Bronchial epithelial cell (primary cell): ENCODE data around the gene RASL12. TPM values are rescaled to one million over a fixed set of nuclear protein-coding genes. Genes with fewer than 3 reads are reported as not detected.

Source experiments
- DNase-seq: peaks from one replicate; pipeline ENCODE4 v3.0.0-alpha.2; 2010; ENCODE audit warnings: low read depth
- FAIRE-seq: peaks from 2 replicates; lab custom pipeline; 2011; peaks lifted over from hg19 to GRCh38; lab: Jason Lieb, UNC
- H3K27me3 ChIP-seq: 2 replicates; pipeline ENCODE4 v1.5.1; 2011; ENCODE audit warnings: low read length; ENCODE audit not compliant: control insufficient read depth, insufficient read depth
- H3K36me3 ChIP-seq: 2 replicates; pipeline ENCODE4 v1.5.1; 2011; ENCODE audit warnings: low read length; ENCODE audit not compliant: control insufficient read depth, insufficient read depth
- H3K4me3 ChIP-seq: 2 replicates; pipeline ENCODE4 v1.5.1; 2011; ENCODE audit warnings: mild to moderate bottlenecking, low read depth, low read length, control low read depth
- total RNA-seq: library from RNA; depleted of rRNA; stranded (reverse); fragments of >200 nt; gene quantifications from 2 replicates; pipeline ENCODE4 v1.2.1, GENCODE V29; 2014
- TF ChIP-seq, protein P1 (sequence below): IDR thresholded peaks from 2 replicates; pipeline ENCODE4 v1.5.1; 2011; ENCODE audit warnings: mild to moderate bottlenecking, moderate library complexity, low read length, control low read depth, inconsistent platforms; ENCODE audit not compliant: insufficient read depth, severe bottlenecking

Gene RASL12
- total RNA-seq, 1 donor from 2014 or later, result not detected

DNA sequence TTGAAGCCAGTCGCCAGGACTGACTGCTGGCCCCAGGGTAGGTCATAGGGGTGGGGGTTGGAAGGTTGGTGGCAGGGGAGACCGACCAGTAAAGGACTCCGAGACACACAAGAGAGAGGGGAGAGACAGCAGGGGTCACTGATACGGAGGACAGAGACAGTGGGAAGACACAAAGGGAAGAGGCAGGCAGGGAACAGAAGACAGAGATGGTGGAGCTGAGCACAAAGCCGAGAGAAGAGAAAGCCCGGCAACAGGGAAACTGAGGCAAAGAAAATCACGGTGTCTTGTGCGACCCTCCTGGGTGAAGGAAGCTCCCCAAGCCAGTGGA, 510 bp downstream of the RASL12 start:
- no peak overlapping the region for H3K4me3 ChIP-seq
- no peak for FAIRE-seq
- H3K36me3 ChIP-seq, result no peaks in the 10 kb centered on the region
- DNase-seq, result no peak
- peaks cover 13% of the 10 kb centered on the region for H3K27me3 ChIP-seq
- TF ChIP-seq, protein P1, sequence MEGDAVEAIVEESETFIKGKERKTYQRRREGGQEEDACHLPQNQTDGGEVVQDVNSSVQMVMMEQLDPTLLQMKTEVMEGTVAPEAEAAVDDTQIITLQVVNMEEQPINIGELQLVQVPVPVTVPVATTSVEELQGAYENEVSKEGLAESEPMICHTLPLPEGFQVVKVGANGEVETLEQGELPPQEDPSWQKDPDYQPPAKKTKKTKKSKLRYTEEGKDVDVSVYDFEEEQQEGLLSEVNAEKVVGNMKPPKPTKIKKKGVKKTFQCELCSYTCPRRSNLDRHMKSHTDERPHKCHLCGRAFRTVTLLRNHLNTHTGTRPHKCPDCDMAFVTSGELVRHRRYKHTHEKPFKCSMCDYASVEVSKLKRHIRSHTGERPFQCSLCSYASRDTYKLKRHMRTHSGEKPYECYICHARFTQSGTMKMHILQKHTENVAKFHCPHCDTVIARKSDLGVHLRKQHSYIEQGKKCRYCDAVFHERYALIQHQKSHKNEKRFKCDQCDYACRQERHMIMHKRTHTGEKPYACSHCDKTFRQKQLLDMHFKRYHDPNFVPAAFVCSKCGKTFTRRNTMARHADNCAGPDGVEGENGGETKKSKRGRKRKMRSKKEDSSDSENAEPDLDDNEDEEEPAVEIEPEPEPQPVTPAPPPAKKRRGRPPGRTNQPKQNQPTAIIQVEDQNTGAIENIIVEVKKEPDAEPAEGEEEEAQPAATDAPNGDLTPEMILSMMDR, result no peak

DNA sequence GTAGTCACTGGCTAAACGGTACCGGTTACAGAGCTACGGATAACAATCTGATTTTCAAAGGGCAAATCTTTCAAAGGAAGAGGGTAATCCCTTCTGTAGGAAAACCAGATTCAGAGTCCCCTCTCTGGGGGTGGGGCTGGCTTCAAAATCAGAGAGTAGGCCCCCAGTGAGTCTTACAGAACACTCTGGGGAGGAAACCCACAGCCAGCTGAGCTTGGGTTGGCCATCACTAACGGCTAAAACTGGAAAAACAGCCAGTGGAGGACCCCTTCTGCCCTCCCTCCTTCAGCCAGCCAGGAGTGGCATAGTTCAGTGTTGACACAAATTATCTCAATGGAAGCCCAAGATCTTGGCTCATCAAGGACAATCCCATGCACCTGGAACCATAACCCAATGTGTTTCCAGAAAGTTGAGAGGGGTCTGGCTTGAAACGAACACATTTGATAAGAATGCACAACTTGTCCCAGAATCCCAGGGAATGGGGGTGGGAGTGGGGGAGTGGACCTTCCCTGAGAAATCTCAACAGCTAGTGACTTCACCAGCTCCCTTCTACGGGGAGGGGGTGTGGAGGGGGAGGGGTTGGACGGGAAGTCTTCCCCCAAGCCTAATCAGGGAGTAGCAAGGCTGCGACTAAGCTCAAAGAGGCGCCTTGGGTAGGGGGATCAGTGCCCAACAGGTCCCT, 1.0 kb downstream of the RASL12 start:
- FAIRE-seq (no peak), DNase-seq (no peak)
- Histone ChIP-seq H3K27me3 (peaks cover 13% of the 10 kb centered on the region), H3K4me3 (no peak overlapping the region), H3K36me3 (no peaks in the 10 kb centered on the region)
- TF ChIP-seq, protein P1, result no peak

DNA sequence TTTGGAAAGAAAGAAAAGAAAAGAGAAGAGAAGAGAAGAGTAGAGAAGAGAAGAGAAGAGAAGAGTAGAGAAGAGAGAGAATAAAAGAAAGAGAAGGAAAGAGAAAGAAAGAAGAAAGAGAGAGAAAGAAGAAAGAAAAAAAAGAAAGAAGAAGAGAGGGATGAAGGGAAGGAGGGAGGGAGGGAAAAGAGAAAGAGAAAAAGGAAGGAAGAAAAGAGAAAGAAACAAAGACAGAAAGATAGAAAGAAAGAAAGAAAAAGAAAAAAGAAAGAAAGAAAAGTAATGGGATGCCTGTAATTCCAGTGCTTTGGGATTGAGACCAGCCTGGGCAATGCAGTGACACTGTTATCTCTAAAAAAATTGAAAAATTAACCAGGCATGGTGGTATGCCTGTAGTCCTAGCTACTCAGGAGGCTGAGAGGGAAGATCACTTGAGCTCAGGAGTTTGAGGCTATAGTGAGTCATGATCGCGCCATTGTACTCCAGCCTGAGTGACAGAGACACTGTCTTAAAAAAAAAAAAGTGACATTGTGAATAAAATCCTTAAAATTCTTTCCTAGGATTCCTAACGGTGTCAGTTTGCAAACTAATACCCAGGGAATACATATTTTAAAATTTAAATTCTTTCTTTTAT, 1.7 kb downstream of the RASL12 start:
- TF ChIP-seq, protein P1, result no peak
- H3K4me3 ChIP-seq, result no peak overlapping the region
- no peak for DNase-seq
- peaks cover 13% of the 10 kb centered on the region for H3K27me3 ChIP-seq
- no peaks in the 10 kb centered on the region for H3K36me3 ChIP-seq
- FAIRE-seq, result no peak

DNA sequence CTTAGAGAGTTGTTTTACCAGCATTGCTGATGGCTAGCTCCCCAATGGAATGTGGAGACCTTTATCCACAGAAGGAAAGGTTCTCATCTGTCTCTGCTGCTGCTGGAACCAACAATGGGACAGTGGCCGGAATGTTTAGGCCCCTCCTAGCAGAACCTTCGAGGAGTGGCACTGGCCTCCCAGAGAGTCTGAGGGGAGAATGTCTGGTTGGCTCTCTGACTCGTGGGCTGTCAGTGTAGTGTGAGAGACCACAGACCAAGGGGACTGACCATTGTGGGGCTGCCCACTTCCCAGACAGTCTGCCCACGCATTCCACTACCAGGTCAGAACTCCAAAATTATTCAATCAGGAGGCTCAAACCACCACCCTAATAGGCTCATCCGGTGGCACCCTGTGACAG, 5.1 kb downstream of the RASL12 start:
- no peak overlapping the region for H3K4me3 ChIP-seq
- DNase-seq, result no peak
- FAIRE-seq, result no peak
- peaks cover 9% of the 10 kb centered on the region for H3K27me3 ChIP-seq
- TF ChIP-seq, protein P1, result no peak
- H3K36me3 ChIP-seq, result no peaks in the 10 kb centered on the region

DNA sequence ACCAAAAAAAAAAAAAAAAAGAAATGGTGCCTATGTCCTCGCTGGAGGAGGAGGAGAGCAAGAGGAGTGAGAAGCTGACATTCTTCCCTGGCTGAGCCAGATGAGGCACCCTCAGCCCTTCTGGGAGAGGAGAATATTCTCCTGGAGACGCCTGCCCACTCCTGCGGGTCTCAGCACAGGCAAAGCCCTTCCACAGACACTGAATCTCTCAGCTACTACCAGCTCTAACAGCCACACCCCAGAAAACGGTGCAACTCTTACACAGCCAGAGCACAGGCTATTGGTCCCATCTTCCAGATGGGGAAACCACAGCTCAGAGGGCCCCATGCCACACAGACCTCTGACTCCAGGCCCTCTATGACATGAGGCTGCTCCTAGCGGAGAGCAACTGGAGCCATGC, 5.7 kb downstream of the RASL12 start:
- DNase-seq, result no peak

More for the DNA sequence above, 5.7 kb downstream of the RASL12 start:
- Histone ChIP-seq H3K36me3 (no peaks in the 10 kb centered on the region), H3K4me3 (no peak overlapping the region), H3K27me3 (peaks cover 4% of the 10 kb centered on the region)
- TF ChIP-seq, protein P1, result no peak
- no peak for FAIRE-seq
